A673 (cell line): ENCODE results near the gene BBS9. TPM values are rescaled to one million over a fixed set of nuclear protein-coding genes. Genes with fewer than 3 reads are reported as not detected.

Experiments
- BruUV-seq: library from RNA; stranded (reverse); fragments of 400-500 nt; replicated peaks from 2 replicates; lab custom pipeline; 2021; lab: Mats Ljungman, UMichigan
- CTCF ChIA-PET: fragments of 300-600 bp; sonication (Branson Sonifier 250); formaldehyde crosslinking; loops from one replicate; lab custom pipeline; 2022; ENCODE audit warnings: antibody characterized with exemption; lab: Charles Lee
- POLR2A ChIA-PET: fragments of 300-600 bp; sonication (Branson Sonifier 250); formaldehyde crosslinking; loops from one replicate; lab custom pipeline; 2022; ENCODE audit warnings: antibody characterized with exemption; ENCODE audit not compliant: low non-redundant PET; lab: Charles Lee
- DNase-seq: peaks from one replicate; pipeline ENCODE4 v3.0.0-alpha.2; 2015; ENCODE audit warnings: low spot score
- H3K27ac ChIP-seq: fragments of 200-600 bp; sonication (generic); 2 replicates; pipeline ENCODE4 v1.5.1; 2016; ENCODE audit warnings: mixed run types, low read depth, mild to moderate bottlenecking, mixed read lengths, antibody characterized with exemption, low read length; ENCODE audit not compliant: poor library complexity, severe bottlenecking
- H3K27me3 ChIP-seq: fragments of 200-600 bp; sonication (generic); replicated peaks from 2 replicates; pipeline ENCODE4 v1.6.1; 2017; ENCODE audit warnings: mixed run types, low read depth, mild to moderate bottlenecking, mixed read lengths, antibody characterized with exemption, low read length; ENCODE audit not compliant: insufficient read depth, poor library complexity
- H3K36me3 ChIP-seq: fragments of 200-600 bp; sonication (generic); 2 replicates; pipeline ENCODE4 v1.6.1; 2016; ENCODE audit warnings: mixed run types, mild to moderate bottlenecking, mixed read lengths, antibody characterized with exemption, low read length; ENCODE audit not compliant: insufficient read depth, poor library complexity, severe bottlenecking
- H3K4me1 ChIP-seq: fragments of 200-600 bp; sonication (generic); 2 replicates; pipeline ENCODE4 v1.6.1; 2017; ENCODE audit warnings: mixed run types, mild to moderate bottlenecking, mixed read lengths, antibody characterized with exemption, low read length; ENCODE audit not compliant: insufficient read depth, poor library complexity, severe bottlenecking
- H3K4me3 ChIP-seq: fragments of 200-600 bp; sonication (generic); 2 replicates; pipeline ENCODE4 v1.5.1; 2016; ENCODE audit warnings: low read depth, mixed run types, mild to moderate bottlenecking, mixed read lengths, low read length; ENCODE audit not compliant: poor library complexity, severe bottlenecking
- H3K9me3 ChIP-seq: fragments of 200-600 bp; sonication (generic); 2 replicates; pipeline ENCODE4 v1.6.1; 2016; ENCODE audit warnings: mixed run types, low read depth, mild to moderate bottlenecking, mixed read lengths, antibody characterized with exemption, low read length; ENCODE audit not compliant: poor library complexity, severe bottlenecking
- CTCF ChIP-seq: fragments of 300-800, 200-600 bp; sonication (generic); conservative IDR thresholded peaks from 2 replicates; pipeline ENCODE4 v1.5.1; 2017; ENCODE audit warnings: low read depth, mild to moderate bottlenecking, antibody characterized with exemption, low read length, moderate library complexity, mixed read lengths
- EZH2 ChIP-seq: fragments of 200-600 bp; sonication (generic); IDR thresholded peaks from 2 replicates; pipeline ENCODE4 v1.6.1; 2017; ENCODE audit warnings: borderline replicate concordance, low read depth, mild to moderate bottlenecking, mixed read lengths, antibody characterized with exemption, low read length; ENCODE audit not compliant: poor library complexity, severe bottlenecking
- intact Hi-C: fragments of 100-400 bp; cut with micrococcal nuclease; formaldehyde crosslinking; loops from one replicate; pipeline ENCODE4 v1.10.0; 2022; ENCODE audit not compliant: unreplicated experiment
- total RNA-seq: library from RNA; stranded (reverse); gene quantifications from 2 replicates; pipeline ENCODE4 v1.2.3, GENCODE V29; 2021

The BBS9 gene
- total RNA-seq, 1 experiment from 2014 or later = 9.4 TPM

GRCh38 chr7:33087858-33088257 lies 41.5 kb upstream of the BBS9 start:
- DNase-seq = no peak
- BruUV-seq = no TSS peak
- POLR2A ChIA-PET = no interaction called here
- Histone ChIP-seq H3K4me3 (no peak overlapping the region), H3K27me3 (no peaks in the 10 kb centered on the region), H3K27ac (no peak overlapping the region), H3K36me3 (peaks cover under 1% of the 10 kb centered on the region), H3K4me1 (no peaks in the 10 kb centered on the region), H3K9me3 (no peaks in the 10 kb centered on the region)
- CTCF ChIA-PET = no interaction called here
- TF ChIP-seq EZH2 (no peak), CTCF (no peak)
- intact Hi-C loops = no loop called here

- CTCF ChIA-PET = no interaction called here
- Histone ChIP-seq H3K27me3 (no peaks in the 10 kb centered on the region), H3K9me3 (no peaks in the 10 kb centered on the region), H3K36me3 (peaks cover 7% of the 10 kb centered on the region), H3K4me1 (no peaks in the 10 kb centered on the region), H3K27ac (no peak overlapping the region), H3K4me3 (no peak overlapping the region)
- POLR2A ChIA-PET = no interaction called here
- TF ChIP-seq CTCF = no peak
- TF ChIP-seq EZH2 = no peak
- BruUV-seq = no TSS peak
- DNase-seq = no peak
- intact Hi-C loops = no loop called here
These were observed 40.2 kb upstream of the BBS9 start for GRCh38 chr7:33089142-33089541.

- no TSS peak for BruUV-seq
- no peak for DNase-seq
- Histone ChIP-seq H3K4me1 (no peaks in the 10 kb centered on the region), H3K27me3 (no peaks in the 10 kb centered on the region), H3K27ac (no peak overlapping the region), H3K9me3 (no peaks in the 10 kb centered on the region), H3K4me3 (no peak overlapping the region), H3K36me3 (peaks cover 21% of the 10 kb centered on the region)
- no peak for TF ChIP-seq EZH2
- no peak for TF ChIP-seq CTCF
- ChIA-PET CTCF (no interaction called here), POLR2A (no interaction called here)
- intact Hi-C loops = no loop called here
These were observed 38.2 kb upstream of the BBS9 start for GRCh38 chr7:33091111-33091531.
